SKM-1 treated with dmso at 0.1 percent for 144 hours (cell line): Measurements from ENCODE around the gene RNASEH2A.
A peak's percentile ranks its signal among the peaks of the same experiment; 100 is the strongest.

Experiments
- DNase-seq: peaks from one replicate; lab custom pipeline; 2025; ENCODE audit not compliant: unreplicated experiment; lab: John Stamatoyannopoulos, UW

The RNASEH2A gene

GRCh38 chr19:12806242-12807081 lies at the start of gene RNASEH2A:
Gene RNASEH2A, plus strand, starts transcription at chr19:12806584. Its CDS starts 90 bp downstream, at chr19:12806674.
- DNase-seq = peak; percentile 75

- DNase-seq = peak; percentile 59
Observed at GRCh38 chr19:12757544-12758274, 48.7 kb upstream of the RNASEH2A start.

GRCh38 chr19:12759686-12760085 lies 46.7 kb upstream of the RNASEH2A start:
- DNase-seq = no peak

DNA sequence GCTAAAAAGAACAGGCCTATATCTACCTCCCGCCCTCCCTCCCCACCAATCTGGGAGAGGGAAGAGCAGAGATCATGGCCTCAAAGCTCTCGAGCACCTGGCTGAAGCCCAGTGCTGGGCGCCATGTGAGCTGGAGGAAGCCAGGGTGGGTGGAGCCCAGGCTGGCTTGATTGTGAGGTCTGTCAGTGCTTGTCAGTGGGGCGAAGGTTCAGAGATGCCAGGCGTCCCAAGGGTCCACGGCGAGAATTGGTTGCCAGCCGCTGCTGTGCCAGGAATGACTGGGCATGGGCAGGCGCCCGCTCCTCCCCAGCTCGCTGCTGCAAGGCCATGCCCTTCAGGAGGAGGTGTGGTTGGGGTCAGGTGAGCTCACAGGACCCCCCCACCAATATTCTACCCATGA lies 43.3 kb upstream of the RNASEH2A start:
- no peak for DNase-seq

DNA sequence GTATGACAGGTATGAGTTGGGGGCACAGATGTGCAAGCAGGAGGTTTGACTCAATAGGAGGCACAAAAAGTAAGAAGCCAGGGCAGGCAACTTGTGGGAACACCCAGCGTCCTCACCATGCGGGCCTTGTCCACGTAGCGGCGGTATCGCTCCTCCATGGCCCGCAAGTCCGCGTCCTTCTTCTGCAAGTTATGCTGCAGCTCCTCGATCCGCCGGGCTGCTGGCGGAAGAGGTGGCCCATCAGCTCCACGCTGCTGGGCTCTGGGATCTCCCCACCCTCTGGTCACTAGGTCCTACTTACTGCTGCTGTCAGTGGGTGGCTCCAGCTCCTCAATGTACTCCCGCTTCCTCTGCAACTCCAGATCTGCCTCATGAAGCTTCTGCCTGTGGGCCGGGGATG lies 41.7 kb upstream of the RNASEH2A start:
- no peak for DNase-seq

GRCh38 chr19:12766051-12766521 lies 40.3 kb upstream of the RNASEH2A start:
- peak; percentile 81 for DNase-seq

GRCh38 chr19:12767150-12767549 lies 39.2 kb upstream of the RNASEH2A start:
- no peak for DNase-seq

DNA sequence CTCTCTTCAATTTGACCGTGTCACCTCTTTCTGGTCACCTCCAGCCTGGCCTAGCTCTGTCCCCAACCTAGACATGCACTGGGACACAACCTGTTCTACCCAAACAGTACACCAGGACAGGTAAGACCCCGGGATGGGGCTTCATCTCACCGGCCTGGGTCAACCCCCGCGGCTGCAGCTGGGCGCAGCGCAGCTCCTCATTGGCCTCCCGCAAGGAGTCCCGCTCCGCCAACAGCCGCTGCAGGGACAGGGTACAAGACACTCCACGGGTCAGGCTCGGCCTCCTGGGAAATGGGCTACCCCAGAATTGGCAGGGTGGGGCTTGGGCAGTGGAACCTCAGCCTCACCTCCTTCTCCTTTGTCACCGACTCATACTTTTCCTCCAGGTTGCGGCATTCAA lies 38.7 kb upstream of the RNASEH2A start:
- no peak for DNase-seq

DNA sequence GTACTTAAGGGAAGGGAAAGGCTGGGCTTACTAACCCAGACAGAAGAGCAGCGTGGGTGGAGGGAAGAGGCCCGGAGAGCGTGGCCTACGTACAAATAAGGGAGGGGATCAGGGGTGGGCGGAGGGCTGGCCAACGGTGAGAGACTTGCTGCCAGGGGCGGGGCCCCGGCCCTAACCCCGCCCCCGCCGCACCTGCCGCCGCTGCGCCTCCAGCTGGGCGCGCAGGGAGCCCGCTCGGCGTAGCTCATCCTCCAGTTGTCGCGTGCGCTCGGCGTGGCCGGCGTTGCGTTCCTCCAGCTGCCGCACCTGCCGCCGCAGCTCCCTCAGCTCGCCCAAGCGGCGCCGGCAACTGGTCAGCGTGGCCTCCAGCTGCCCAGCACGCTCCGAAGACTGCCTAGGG lies 36.7 kb upstream of the RNASEH2A start:
- DNase-seq = no peak

DNA sequence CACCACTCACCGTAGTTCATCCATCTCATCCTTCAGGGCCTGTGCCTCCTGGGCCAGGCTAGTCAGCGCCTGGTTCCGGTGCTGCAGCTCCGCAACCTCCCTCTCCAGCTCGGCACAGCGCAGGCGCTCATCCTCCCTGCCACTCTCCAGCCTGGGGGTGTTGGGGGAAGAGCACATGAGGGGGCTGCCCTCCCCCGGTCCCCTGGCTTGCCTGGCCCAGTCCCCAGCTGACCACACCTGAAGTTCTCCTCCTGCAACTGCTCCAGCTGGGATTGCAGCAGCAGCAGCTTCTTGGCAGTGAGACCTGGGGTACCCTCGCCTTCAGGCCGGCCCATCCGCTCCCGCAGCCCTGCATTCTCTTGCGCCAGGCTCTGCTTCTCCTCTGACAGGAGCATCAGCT lies 35.5 kb upstream of the RNASEH2A start:
- no peak for DNase-seq

- no peak for DNase-seq
Observed at GRCh38 chr19:12772323-12772722, 34.1 kb upstream of the RNASEH2A start.

- DNase-seq = no peak
Observed at GRCh38 chr19:12773571-12773970, 32.8 kb upstream of the RNASEH2A start.

DNA sequence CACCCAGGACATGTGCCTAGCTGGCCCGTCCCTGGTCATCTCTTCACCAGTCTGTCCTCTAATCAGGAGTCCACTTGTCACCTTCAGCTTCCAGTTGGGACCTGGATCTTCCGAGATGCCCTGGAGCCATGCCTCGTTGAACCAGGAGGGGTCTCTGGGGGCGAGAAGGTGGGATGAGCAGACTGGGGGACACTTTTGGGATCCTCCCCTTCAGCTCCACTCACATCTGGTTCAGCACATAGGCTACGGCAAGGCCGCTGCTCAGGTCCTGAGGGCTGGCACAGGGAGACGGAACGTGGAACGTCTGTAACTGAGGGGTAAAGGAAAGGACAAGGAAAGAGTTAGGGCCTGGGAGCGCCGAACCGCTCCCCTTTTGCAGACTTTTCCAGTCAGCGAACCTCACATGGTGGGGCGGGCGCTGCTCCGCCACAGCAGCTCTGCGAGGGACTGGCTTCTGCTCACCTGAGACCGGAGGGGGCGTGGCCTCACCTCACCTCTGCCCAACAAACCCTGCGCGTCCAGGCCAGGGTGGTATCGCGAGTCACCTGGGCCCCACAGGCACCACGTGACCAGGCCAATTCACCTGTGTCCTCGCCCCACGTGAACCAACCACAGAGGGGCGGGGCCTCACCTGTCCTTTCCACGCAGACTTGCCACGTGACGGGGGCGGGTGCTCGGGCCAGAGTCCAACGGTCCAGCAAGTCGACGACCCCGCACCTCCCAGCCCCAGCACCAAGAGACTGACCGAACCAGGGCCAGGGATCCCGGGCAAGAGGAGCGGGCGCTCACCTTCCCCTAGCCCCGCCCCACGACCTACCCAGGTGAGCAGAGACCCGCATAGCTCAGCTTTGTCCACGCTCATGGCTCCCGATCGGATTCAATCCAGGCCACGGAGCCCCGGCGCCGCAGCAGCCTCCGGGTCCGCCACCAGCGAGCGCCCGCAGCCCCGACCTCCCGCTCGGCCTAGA lies 31.5 kb upstream of the RNASEH2A start, which contains the start of gene HOOK2:
HOOK2 (minus strand) TSS at position 965 of the 968 bp plus-strand sequence; CDS start at position 862, 103 bp downstream.
- no peak for DNase-seq

GRCh38 chr19:12777217-12778016 lies 29.0 kb upstream of the RNASEH2A start:
- peak; percentile 63 for DNase-seq

- DNase-seq = no peak
Observed at GRCh38 chr19:12778017-12778904, 28.1 kb upstream of the RNASEH2A start.

DNA sequence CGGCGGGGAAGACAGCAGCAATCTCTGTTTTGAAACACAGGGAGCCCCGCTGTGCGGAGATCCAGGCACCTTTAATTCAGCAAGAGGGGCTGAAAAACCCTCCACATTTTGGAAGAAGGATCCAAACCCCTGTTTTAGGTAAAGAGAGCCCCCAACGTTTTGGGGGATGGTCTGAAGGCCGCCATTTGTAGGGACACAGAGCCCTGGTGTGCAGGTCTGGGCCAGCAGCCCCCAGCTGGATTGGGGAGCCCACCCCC lies 27.6 kb upstream of the RNASEH2A start:
- DNase-seq = no peak

- no peak for DNase-seq
Observed at GRCh38 chr19:12779162-12779993, 27.0 kb upstream of the RNASEH2A start.

- no peak for DNase-seq
Observed at GRCh38 chr19:12782174-12782423, 24.3 kb upstream of the RNASEH2A start.
